GM18502 (cell line): ENCODE data around the gene DNMT3A.

Experiments
- ATAC-seq: cut with Tn5 transposase; IDR thresholded peaks from one replicate; pipeline ENCODE4 v1.9.1; 2021; ENCODE audit warnings: mild to moderate bottlenecking; ENCODE audit not compliant: unreplicated experiment, poor library complexity

DNMT3A gene

DNA sequence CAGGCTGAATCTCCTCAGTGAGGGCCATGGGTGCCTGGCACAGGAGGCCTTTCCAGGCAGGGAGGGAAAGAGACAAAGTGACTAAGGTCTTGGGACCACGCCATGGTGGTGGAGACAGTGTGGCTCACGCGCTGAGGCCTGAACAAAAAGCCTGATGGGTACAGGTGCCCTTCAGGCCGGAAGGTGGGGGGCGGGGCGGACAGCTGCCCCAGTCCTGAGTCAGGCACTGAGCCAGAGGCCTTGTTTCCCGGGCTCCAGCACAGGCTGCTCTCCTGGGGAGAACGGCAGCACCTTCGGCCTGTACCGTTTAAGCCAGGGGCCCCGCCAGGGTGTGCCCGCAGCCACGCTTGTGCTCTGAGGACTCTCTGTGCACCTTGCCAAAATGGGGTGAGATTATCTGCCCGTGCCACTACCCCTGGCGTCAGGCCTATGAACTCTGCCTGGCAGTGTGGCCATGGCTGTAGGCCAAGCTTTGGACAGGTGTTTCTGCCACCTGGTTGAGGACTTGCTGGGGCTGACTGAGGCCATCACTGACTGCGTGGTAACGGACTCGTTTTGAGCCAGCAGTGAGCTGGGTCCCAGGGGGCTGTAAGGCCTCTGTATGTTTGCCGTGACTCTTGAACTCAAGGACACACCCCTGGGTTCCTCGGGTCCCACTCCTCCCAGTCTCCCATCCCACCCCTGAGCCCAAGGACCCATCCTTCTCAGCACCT, 31.7 kb upstream of the DNMT3A start:
- no peak for ATAC-seq

- no peak for ATAC-seq
These were observed 30.9 kb upstream of the DNMT3A start for GRCh38 chr2:25372405-25373268.

DNA sequence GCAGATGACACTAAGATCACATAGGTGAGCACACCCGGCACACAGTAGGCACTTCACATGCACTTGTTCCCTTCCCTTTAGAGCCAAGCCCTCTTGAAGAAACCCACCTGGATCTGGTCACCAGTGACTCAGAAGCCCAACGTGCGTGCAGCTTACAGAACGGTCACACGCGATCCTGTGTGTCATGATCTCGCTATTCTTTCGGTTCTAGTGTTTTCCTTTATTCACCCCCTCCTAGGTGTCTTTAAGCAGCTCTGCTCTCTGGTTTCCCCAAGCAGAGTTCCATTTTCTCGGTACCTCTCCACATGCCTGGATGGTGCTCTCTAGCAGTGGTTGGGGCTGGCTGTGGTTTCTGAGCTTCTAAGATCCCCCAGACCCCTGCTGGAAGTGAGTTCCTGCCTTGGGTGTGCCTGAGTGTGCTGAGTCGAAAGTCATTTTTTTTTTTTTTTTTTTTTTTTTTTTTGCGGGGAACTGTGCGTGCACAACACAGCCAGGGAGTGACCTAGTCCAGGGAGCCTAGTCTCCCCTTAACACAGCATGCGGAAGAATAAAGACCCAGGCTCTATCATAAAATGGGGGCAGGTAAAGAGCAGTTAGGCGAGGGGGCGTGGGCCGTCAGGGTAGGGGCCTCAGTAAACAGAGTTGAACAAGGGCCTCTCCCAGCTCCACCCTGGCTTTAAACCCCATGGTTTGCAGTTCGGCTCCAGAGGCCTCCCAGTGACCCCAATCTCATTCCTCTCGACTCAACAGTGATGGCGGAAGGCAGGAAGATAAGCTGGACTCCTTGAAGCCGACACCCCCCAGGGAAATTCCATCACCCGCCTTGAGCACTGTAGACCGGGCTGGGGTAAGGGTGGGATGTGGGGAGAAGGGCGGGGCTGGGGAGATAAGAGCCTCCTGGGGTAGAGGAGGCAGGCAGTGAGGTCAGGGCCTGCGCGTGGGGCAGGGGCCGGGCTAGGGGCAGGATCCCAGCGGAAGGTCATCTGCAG, 29.8 kb upstream of the DNMT3A start:
- no peak for ATAC-seq

DNA sequence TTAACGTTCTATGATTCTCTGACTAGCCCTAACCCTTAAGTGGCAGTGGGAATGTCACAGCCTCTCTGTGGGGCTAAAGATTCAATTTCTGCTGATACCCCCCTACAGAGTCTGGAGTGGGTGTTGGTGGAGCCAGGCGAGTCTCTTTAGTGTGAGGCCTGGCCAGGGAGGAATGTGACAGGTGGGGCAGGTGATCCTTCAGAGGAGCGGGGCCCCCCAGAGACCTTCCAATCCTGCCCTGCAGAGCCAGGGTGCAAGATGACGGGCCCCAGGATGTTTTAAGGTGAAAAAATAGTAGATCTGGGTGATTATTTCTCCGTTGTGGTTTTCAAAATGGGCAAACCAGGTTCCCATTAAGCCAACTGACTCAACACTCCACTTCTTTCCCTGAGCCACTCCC, 28.2 kb upstream of the DNMT3A start:
- no peak for ATAC-seq

DNA sequence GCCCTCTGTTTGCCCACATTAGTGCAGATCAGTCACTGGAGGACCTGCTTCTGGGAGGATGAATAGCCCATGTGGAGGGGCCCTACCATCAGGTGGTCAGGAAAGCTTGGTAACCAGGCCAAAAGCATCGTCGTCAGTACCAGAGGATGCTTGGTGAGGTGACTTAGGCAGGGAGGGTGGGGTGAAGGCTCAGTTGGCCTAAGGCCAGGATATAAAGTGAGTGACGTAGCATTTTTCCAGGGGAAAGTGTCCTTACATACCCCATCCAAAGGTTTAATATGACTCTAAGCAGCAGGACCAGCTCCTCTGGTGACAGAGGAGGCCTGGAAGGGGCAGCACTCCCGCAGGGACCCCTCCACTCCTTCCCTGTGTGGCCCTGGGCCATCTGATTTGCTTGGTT, 27.7 kb upstream of the DNMT3A start:
- no peak for ATAC-seq

- no peak for ATAC-seq
These were observed 26.9 kb upstream of the DNMT3A start for GRCh38 chr2:25368660-25369059.

- ATAC-seq: no peak
These were observed 25.6 kb upstream of the DNMT3A start for GRCh38 chr2:25367296-25367695.

DNA sequence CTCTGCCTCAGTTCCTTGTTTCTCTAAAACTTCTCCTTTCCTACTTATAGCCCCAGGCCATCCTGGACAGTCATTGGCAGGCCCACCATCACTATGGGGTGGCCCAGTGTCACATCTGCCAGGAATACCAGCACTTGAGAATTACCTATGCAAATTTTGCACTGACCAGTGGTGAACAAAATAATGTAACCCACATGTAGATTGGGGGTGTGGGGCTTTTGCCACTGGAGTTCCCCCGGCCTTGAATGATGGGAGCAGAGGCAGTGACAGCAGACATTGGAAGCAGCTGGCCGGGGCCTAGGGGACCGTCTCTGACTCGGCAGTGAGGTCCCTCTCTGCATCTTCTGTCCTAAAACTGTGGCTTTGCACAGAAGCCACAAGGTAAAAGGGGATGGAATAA, 24.9 kb upstream of the DNMT3A start:
- no peak for ATAC-seq

DNA sequence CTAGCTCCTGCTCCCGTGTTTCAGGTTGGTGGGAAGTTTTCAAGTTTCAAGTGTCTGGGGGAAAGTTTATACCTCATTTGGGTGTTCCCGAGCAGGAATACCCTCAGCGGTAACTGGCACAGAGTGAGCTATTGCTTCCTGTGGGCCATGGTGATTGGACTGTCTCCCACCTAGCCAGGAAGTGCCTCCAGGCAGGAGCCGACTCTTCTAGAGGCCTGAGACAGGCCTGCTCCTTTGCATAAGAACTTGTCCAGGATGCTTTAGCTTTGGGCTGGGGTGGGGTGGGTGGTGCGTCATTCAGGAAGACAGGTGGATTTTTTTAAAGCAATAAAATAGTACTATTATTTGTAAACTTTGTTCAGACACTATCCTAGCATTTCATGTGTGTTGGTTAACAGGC, 23.5 kb upstream of the DNMT3A start:
- no peak for ATAC-seq

DNA sequence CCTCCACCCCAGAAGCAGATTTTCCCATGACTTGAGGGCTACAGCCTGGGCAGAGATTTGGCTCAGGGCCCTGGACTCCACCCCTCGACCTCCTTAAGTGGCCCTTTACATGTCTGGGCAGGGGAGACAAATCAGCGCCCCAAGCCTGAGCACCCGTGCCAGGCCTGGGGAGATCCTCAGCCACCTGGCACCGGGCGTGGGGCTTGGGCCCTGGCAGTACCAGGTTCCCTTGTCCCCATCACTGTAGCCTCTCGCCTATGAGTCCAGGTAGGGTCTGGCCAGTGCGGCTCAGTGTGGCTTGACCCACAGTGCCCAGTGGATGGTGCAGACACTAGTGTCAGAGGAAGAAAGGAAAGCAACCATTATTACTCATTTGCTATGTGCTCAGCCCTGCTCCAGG, 22.0 kb upstream of the DNMT3A start:
- ATAC-seq: no peak

DNA sequence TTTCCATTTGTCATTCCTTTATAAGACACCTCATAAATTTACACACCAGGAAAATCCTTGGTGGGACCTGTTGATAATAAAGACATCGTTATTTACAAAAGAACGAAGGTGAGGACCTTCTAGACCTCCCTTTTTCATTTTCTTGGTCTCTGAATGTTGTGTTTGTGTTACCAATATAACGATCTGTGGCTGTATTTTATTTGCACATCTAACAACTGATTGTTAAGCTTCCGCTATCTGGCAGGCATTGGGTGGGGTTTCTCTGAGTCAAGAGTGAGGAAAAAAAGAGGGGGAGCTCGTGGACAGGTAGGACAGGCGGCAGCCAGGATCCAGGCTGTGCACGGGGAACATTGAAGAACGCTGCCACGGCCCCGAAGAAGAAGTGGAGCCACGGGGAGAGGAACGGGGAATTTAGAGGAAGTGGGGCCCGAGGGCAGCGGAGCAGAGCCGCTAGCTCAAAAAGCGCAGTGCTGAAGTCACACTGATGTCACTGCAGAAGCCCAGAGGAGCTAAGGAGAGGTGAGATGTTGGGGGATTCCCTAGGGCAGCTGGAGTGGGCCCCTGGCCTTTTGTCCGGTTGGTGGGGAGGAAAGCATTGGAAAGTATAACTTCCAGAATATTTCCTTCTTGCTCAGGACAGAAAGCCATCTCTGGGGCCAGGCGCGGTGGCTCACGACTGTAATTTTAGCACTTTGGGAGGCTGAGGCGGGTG, 20.9 kb upstream of the DNMT3A start:
- ATAC-seq: peak; percentile 72

GRCh38 chr2:25362049-25362433, 20.3 kb upstream of the DNMT3A start:
- peak; percentile 84 for ATAC-seq

DNA sequence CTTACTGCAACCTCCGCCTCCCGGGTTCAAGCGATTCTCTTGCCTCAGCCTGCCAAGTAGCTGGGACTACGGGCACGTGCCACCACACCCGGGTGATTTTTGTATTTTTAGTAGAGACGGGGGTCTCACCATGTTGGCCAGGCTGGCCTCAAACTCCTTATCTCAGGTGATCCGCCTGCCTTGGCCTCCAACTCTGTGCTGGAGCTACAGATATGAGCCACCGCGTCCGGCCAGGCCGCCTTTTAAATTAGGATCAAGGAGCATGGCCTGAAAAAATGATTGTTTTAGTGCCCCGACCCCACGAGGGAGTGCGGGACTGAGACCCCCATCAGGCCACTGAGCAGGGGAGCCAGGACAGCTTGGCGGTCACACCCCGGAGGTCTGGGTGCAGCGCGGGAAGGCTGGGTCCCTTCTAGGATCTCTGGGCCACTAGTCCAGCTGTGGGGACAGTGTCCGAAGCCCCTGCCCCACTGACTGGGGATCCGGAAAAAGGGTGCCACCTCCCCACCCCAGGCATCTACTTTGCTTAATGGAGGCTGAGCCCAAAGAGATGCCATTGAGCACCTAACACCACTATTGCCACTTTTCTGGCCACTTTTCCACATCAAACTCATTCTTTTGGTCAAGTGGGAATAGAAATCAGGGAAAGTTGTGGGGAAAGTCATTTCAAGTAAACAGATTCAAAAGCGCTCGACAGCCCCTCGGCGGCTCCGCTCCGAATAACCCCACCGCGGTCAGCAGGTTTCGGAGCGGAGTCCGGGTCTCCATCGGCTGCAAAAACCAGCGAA, 19.7 kb upstream of the DNMT3A start:
- no peak for ATAC-seq

GRCh38 chr2:25358836-25359235, 17.1 kb upstream of the DNMT3A start:
- no peak for ATAC-seq

GRCh38 chr2:25358249-25358815, 16.6 kb upstream of the DNMT3A start:
- no peak for ATAC-seq

- no peak for ATAC-seq
These were observed 14.4 kb upstream of the DNMT3A start for GRCh38 chr2:25356088-25356487.

- ATAC-seq: no peak
These were observed 13.5 kb upstream of the DNMT3A start for GRCh38 chr2:25355270-25355669.

GRCh38 chr2:25354116-25354515, 12.4 kb upstream of the DNMT3A start:
- ATAC-seq: no peak

DNA sequence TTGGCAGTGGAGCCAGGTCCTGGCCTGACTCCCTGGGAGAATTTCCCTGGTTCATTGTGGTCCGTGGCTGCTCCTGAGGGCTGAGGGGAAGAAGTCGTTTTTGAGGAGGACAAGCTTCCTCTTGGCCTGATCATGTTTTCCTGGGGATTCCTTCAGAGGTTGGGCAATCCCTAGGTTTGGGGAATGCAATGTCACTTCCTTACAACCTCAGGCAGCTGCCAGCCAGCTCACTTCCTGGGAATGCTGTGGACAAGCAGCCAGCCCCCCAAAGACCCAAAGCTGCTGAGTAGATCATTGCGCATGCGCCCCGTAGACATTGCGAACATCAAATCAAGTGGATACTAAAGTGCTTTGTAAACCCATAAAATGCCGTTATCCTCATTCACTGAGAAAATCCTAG, 7.7 kb upstream of the DNMT3A start:
- ATAC-seq: no peak
